Neural progenitor cell (in vitro differentiated cells): Measurements from ENCODE around the gene MAGEB10.

Source experiments
- EZH2 ChIP-seq: fragments of 200-600 bp; sonication (generic); IDR thresholded peaks from 2 replicates; pipeline ENCODE4 v1.6.1; 2017; ENCODE audit warnings: antibody characterized with exemption, mild to moderate bottlenecking, moderate library complexity
- EZH2phosphoT487 ChIP-seq: fragments of 200-600 bp; sonication (generic); IDR thresholded peaks from 2 replicates; pipeline ENCODE4 v1.6.1; 2017; ENCODE audit warnings: antibody characterized with exemption
- TF ChIP-seq, protein P1 (sequence below): fragments of 200-600 bp; sonication (generic); IDR thresholded peaks from 2 replicates; pipeline ENCODE4 v1.5.1; 2017; ENCODE audit warnings: antibody characterized with exemption, mild to moderate bottlenecking

DNA sequence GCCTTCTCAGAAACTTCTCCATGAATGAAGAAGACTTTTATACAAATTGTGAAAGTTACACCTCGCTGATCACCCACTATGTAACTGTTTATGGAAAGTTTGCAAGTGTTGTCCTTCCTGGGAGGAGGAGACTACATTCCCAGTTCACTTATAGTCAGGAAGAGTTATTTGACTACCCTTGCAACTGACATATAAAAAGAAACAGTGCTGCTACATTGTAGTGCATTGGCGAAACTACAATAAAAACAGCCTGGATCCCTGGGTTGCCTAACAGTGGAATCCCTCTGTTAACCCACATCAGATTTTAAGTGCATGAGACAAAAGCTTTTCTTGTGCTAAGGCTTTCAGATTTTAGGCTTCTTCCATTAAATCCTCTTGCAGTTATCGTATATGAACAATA lies 30.4 kb downstream of the MAGEB10 start:
- TF ChIP-seq, protein P1, sequence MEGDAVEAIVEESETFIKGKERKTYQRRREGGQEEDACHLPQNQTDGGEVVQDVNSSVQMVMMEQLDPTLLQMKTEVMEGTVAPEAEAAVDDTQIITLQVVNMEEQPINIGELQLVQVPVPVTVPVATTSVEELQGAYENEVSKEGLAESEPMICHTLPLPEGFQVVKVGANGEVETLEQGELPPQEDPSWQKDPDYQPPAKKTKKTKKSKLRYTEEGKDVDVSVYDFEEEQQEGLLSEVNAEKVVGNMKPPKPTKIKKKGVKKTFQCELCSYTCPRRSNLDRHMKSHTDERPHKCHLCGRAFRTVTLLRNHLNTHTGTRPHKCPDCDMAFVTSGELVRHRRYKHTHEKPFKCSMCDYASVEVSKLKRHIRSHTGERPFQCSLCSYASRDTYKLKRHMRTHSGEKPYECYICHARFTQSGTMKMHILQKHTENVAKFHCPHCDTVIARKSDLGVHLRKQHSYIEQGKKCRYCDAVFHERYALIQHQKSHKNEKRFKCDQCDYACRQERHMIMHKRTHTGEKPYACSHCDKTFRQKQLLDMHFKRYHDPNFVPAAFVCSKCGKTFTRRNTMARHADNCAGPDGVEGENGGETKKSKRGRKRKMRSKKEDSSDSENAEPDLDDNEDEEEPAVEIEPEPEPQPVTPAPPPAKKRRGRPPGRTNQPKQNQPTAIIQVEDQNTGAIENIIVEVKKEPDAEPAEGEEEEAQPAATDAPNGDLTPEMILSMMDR, result no peak
- no peak for TF ChIP-seq EZH2
- no peak for TF ChIP-seq EZH2phosphoT487
